IMR-90 (cell line): ENCODE measurements around the gene LPA. TPM values are rescaled to one million over a fixed set of nuclear protein-coding genes. Genes with fewer than 3 reads are reported as not detected.
"Not testable (repeated sequence)": the region's sequence is repeated elsewhere in the genome, so short reads cannot be mapped to it uniquely, and the experiment has no call there.

Source experiments
- ATAC-seq: fragments of 200-7000 bp; cut with Tn5 transposase; 2 replicates; pipeline ENCODE4 v1.9.1; 2020; ENCODE audit warnings: low read depth, mild to moderate bottlenecking, moderate library complexity
- BruUV-seq: library from RNA; stranded (reverse); fragments of 400-500 nt; replicated peaks from 2 replicates; lab custom pipeline; 2021; lab: Mats Ljungman, UMichigan
- CTCF ChIA-PET: fragments of 300-600 bp; formaldehyde crosslinking; extraction: SDS; loops from one replicate; lab custom pipeline; 2021; ENCODE audit warnings: antibody characterized with exemption; lab: Yijun Ruan, JAX
- POLR2A ChIA-PET: fragments of 300-600 bp; sonication (Branson Sonifier 250); formaldehyde crosslinking; loops from one replicate; lab custom pipeline; 2022; ENCODE audit warnings: antibody characterized with exemption; ENCODE audit not compliant: unreplicated experiment; lab: Charles Lee
- DNase-seq: peaks from one replicate; pipeline ENCODE4 v3.0.0; 2013
- H2AFZ ChIP-seq: replicated peaks from 2 replicates; pipeline ENCODE3; 2013; ENCODE audit warnings: low read length, mild to moderate bottlenecking; ENCODE audit not compliant: poor library complexity
- H2AK5ac ChIP-seq: 2 replicates; pipeline ENCODE4 v1.6.1; 2013; ENCODE audit warnings: low read depth, low read length, inconsistent platforms
- H2AK9ac ChIP-seq: replicated peaks from 2 replicates; pipeline ENCODE3; 2013; ENCODE audit warnings: mild to moderate bottlenecking, low read depth, low read length, moderate library complexity; ENCODE audit not compliant: poor library complexity
- H2BK120ac ChIP-seq: 2 replicates; pipeline ENCODE4 v1.6.1; 2013; ENCODE audit warnings: low read depth, low read length, inconsistent platforms
- H2BK15ac ChIP-seq: 3 replicates; pipeline ENCODE4 v1.6.1; 2013; ENCODE audit warnings: low read depth, low read length, inconsistent platforms
- H2BK20ac ChIP-seq: 2 replicates; pipeline ENCODE4 v1.6.1; 2013; ENCODE audit warnings: low read depth, mild to moderate bottlenecking, inconsistent platforms, low read length, moderate library complexity
- H2BK5ac ChIP-seq: 2 replicates; pipeline ENCODE4 v1.6.1; 2013; ENCODE audit warnings: mild to moderate bottlenecking, low read depth, low read length, inconsistent platforms; ENCODE audit not compliant: poor library complexity, severe bottlenecking
- H3K14ac ChIP-seq: replicated peaks from 2 replicates; pipeline ENCODE4 v1.6.1; 2013; ENCODE audit warnings: low read depth, low read length, inconsistent platforms
- H3K18ac ChIP-seq: 2 replicates; pipeline ENCODE4 v1.6.1; 2013; ENCODE audit warnings: low read depth, low read length, control low read depth
- H3K23ac ChIP-seq: 2 replicates; pipeline ENCODE4 v1.6.1; 2013; ENCODE audit warnings: low read depth, low read length, inconsistent platforms
- H3K27ac ChIP-seq: 2 replicates; pipeline ENCODE4 v1.5.1; 2013; ENCODE audit warnings: mild to moderate bottlenecking, control low read depth, low read length; ENCODE audit not compliant: insufficient read depth
- H3K27me3 ChIP-seq: 2 replicates; pipeline ENCODE4 v1.6.1; 2013; ENCODE audit warnings: low read length; ENCODE audit not compliant: control insufficient read depth, insufficient read depth
- H3K36me3 ChIP-seq: 2 replicates; pipeline ENCODE4 v1.6.1; 2013; ENCODE audit warnings: low read length, mixed read lengths; ENCODE audit not compliant: control insufficient read depth, insufficient read depth
- H3K4ac ChIP-seq: 2 replicates; pipeline ENCODE4 v1.6.1; 2013; ENCODE audit warnings: low read depth, low read length, inconsistent platforms
- H3K4me1 ChIP-seq: 2 replicates; pipeline ENCODE4 v1.6.1; 2013; ENCODE audit warnings: low read length, mixed read lengths; ENCODE audit not compliant: control insufficient read depth, insufficient read depth
- H3K4me2 ChIP-seq: 2 replicates; pipeline ENCODE4 v1.6.1; 2013; ENCODE audit warnings: low read depth, mild to moderate bottlenecking, control low read depth, low read length, moderate library complexity
- H3K4me3 ChIP-seq: 2 replicates; pipeline ENCODE4 v1.5.1; 2013; ENCODE audit warnings: low read depth, mild to moderate bottlenecking, control low read depth, low read length, moderate library complexity; ENCODE audit not compliant: insufficient read depth
- H3K56ac ChIP-seq: 2 replicates; pipeline ENCODE4 v1.6.1; 2013; ENCODE audit warnings: low read length, inconsistent platforms; ENCODE audit not compliant: insufficient read depth; ENCODE audit errors: extremely low read depth
- H3K79me1 ChIP-seq, 2 experiments: 2 replicates each; pipeline ENCODE4 v1.6.1; 2013; ENCODE audit warnings: low read length in 2 of 2, inconsistent platforms in 1 of 2, low read depth in 1 of 2
- H3K9ac ChIP-seq: 2 replicates; pipeline ENCODE4 v1.6.1; 2013; ENCODE audit warnings: low read depth, low read length, control low read depth
- H3K9me1 ChIP-seq: 2 replicates; pipeline ENCODE4 v1.6.1; 2013; ENCODE audit warnings: low read length, inconsistent platforms; ENCODE audit not compliant: insufficient read depth
- H3K9me3 ChIP-seq: 2 replicates; pipeline ENCODE4 v1.6.1; 2013; ENCODE audit warnings: low read length; ENCODE audit not compliant: control insufficient read depth, insufficient read depth
- H4K20me1 ChIP-seq: 2 replicates; pipeline ENCODE4 v1.6.1; 2013; ENCODE audit warnings: low read length, inconsistent platforms; ENCODE audit not compliant: insufficient read depth
- H4K5ac ChIP-seq: 2 replicates; pipeline ENCODE4 v1.6.1; 2013; ENCODE audit warnings: mild to moderate bottlenecking, low read depth, low read length, control low read depth
- H4K8ac ChIP-seq, 2 experiments: 2 replicates each; pipeline ENCODE4 v1.6.1; 2013; ENCODE audit warnings: low read depth in 2 of 2, low read length in 2 of 2, control low read depth in 1 of 2, inconsistent platforms in 1 of 2
- H4K91ac ChIP-seq: 2 replicates; pipeline ENCODE4 v1.6.1; 2013; ENCODE audit warnings: low read depth, low read length, inconsistent platforms; ENCODE audit not compliant: insufficient read depth
- CHD1 ChIP-seq: IDR thresholded peaks from 2 replicates; pipeline ENCODE4 v1.6.1; 2012; ENCODE audit warnings: low read depth, low read length, improper control_type of control experiment
- FOS ChIP-seq: fragments of 150-350 bp; IDR thresholded peaks from 2 replicates; pipeline ENCODE4 v1.6.1; 2016; ENCODE audit warnings: low read depth, low read length
- SMC3 ChIP-seq: fragments of 150-350 bp; IDR thresholded peaks from 2 replicates; pipeline ENCODE4 v1.6.1; 2016; ENCODE audit warnings: low read depth, mild to moderate bottlenecking, antibody characterized with exemption, low read length, moderate library complexity
- WGBS, 2 experiments: methylation state at CpG; one replicate each; pipeline versions ENCODE4 v1.1.5 to v1.1.7; 2013; ENCODE audit warnings: missing lambda C conversion rate in 2 of 2; ENCODE audit not compliant: insufficient read length in 1 of 2; ENCODE audit errors: extremely low coverage in 2 of 2; 5-methylcytosine and 5-hydroxymethylcytosine counted together
- dilution Hi-C: fragments of 300-500 bp; cut with HindIII; formaldehyde crosslinking; loops from one replicate; pipeline ENCODE4 v1.14.3; 2018; ENCODE audit warnings: low sequenced_read_pairs; ENCODE audit not compliant: unreplicated experiment
- in situ Hi-C: fragments of 300-500 bp; cut with MboI; formaldehyde crosslinking; loops from 3 replicates; pipeline ENCODE4 v1.14.3; 2019; ENCODE audit warnings: low sequenced_read_pairs, inconsistent platforms, mixed read lengths
- intact Hi-C: fragments of 100-400 bp; cut with micrococcal nuclease; formaldehyde crosslinking; loops from 2 replicates; pipeline ENCODE4 v1.10.0; 2022
- polyA plus RNA-seq, 3 experiments: library from polyadenylated mRNA; depleted of rRNA; stranded (reverse); fragments of >200 nt; gene quantifications; 2 replicates each; pipeline ENCODE4 v1.2.3, GENCODE V29; 2012; ENCODE audit warnings: low replicate concordance in 1 of 3
- total RNA-seq: library from RNA; depleted of rRNA; stranded (reverse); fragments of >200 nt; gene quantifications from 2 replicates; pipeline ENCODE4 v1.2.3, GENCODE V29; 2012

LPA gene
- total and polyA plus RNA-seq, 2 of the 4 experiments (the other 2 are of a cell fraction): not detected

DNA sequence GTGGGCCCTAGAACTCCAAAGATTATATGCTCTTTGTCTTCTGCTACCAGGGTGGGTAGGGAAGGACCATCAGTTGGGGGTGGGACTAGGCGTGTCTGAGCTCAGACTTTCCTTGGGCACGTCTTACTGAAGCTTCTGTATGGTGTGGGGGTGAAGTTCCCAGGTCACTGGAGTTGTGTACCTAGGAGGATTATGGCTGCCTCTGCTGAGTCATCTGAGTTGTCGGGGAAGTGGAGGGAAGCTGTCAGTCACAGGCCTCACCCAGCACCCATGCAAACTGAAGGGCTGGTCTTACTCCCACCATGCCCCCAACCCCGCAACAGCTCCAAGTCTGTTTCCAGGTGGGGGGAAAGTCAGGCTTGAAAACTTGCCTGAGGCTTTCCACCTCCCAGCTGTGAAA lies 90.1 kb downstream of the LPA start:
- Histone ChIP-seq H3K4me1 (no peaks in the 10 kb centered on the region), H3K4ac (no peak overlapping the region), H3K23ac (no peak overlapping the region), H3K27ac (no peak overlapping the region), H4K5ac (no peak overlapping the region), H4K8ac (no peak overlapping the region), H3K4me2 (no peak overlapping the region), H3K27me3 (no peaks in the 10 kb centered on the region), H4K20me1 (no peaks in the 10 kb centered on the region), H3K14ac (no peak overlapping the region), H4K91ac (no peak overlapping the region), H3K79me1 (no peaks in the 10 kb centered on the region), H2BK5ac (no peak overlapping the region), H3K9me3 (peaks cover 9% of the 10 kb centered on the region), H2BK120ac (no peak overlapping the region), H3K36me3 (no peaks in the 10 kb centered on the region), H2AFZ (no peak overlapping the region), H3K9ac (no peak overlapping the region), H3K56ac (no peak overlapping the region), H3K4me3 (no peak overlapping the region), H2AK5ac (no peak overlapping the region), H2BK20ac (no peak overlapping the region), H3K18ac (no peak overlapping the region), H2BK15ac (no peak overlapping the region), H3K9me1 (no peaks in the 10 kb centered on the region), H2AK9ac (no peak overlapping the region)
- in situ Hi-C loops (no loop called here), intact Hi-C loops (no loop called here), dilution Hi-C loops (no loop called here)
- TF ChIP-seq FOS: no peak
- no peak for TF ChIP-seq CHD1
- no peak for TF ChIP-seq SMC3
- no peak for DNase-seq
- no TSS peak for BruUV-seq
- ChIA-PET CTCF (no interaction called here), POLR2A (no interaction called here)
- no peak for ATAC-seq
- no CpG with 5 or more reads among the region's 4 CpGs for WGBS, 2 experiments

- H3K18ac ChIP-seq, H3K9me1 ChIP-seq, dilution Hi-C loops, H3K27ac ChIP-seq, H3K79me1 ChIP-seq, H2BK5ac ChIP-seq, POLR2A ChIA-PET, H4K20me1 ChIP-seq, H3K56ac ChIP-seq, H2AK9ac ChIP-seq, H4K8ac ChIP-seq, ATAC-seq, H3K4me3 ChIP-seq, H2AK5ac ChIP-seq, CTCF ChIA-PET, H3K27me3 ChIP-seq, H2BK20ac ChIP-seq, H3K9ac ChIP-seq, H3K4ac ChIP-seq, H2BK15ac ChIP-seq, H3K4me1 ChIP-seq, BruUV-seq, H3K23ac ChIP-seq, H2AFZ ChIP-seq, H4K5ac ChIP-seq, DNase-seq, H3K9me3 ChIP-seq, H3K36me3 ChIP-seq, H4K91ac ChIP-seq, in situ Hi-C loops, H3K4me2 ChIP-seq, H3K14ac ChIP-seq, intact Hi-C loops, H2BK120ac ChIP-seq: not testable (repeated sequence)
Measured at GRCh38 chr6:160571201-160571600, 92.9 kb downstream of the LPA start.
